HG02943 (cell line): Measurements from ENCODE around the gene CHPF2.

Experiments
- ATAC-seq: cut with Tn5 transposase; IDR thresholded peaks from one replicate; pipeline ENCODE4 v1.9.1; 2021; ENCODE audit warnings: mild to moderate bottlenecking, low read depth, moderate library complexity; ENCODE audit not compliant: unreplicated experiment

The CHPF2 gene

GRCh38 chr7:151232091-151232916, at the start of gene CHPF2:
CHPF2 (plus strand) TSS chr7:151232483; CDS start chr7:151234012, 1,529 bp downstream.
- ATAC-seq: peak; percentile 96

- no peak for ATAC-seq
Measured at GRCh38 chr7:151185762-151186639, 46.3 kb upstream of the CHPF2 start.

GRCh38 chr7:151186640-151187408, 45.5 kb upstream of the CHPF2 start, which contains the start of gene ASB10:
ASB10 (minus strand) TSS chr7:151187250; CDS start chr7:151187130, 120 bp downstream.
- no peak for ATAC-seq

GRCh38 chr7:151187409-151188251, 44.7 kb upstream of the CHPF2 start:
- ATAC-seq: no peak

GRCh38 chr7:151188252-151188542, 44.1 kb upstream of the CHPF2 start:
- ATAC-seq: no peak

- no peak for ATAC-seq
Measured at GRCh38 chr7:151189038-151189437, 43.2 kb upstream of the CHPF2 start.

- ATAC-seq: no peak
Measured at GRCh38 chr7:151191544-151191943, 40.7 kb upstream of the CHPF2 start.

GRCh38 chr7:151192002-151192539, 40.2 kb upstream of the CHPF2 start:
- no peak for ATAC-seq

GRCh38 chr7:151193203-151193978, 38.9 kb upstream of the CHPF2 start:
- ATAC-seq: no peak

GRCh38 chr7:151194188-151194587, 38.1 kb upstream of the CHPF2 start:
- no peak for ATAC-seq

- ATAC-seq: no peak
Measured at GRCh38 chr7:151195616-151196450, 36.5 kb upstream of the CHPF2 start.

- ATAC-seq: no peak
Measured at GRCh38 chr7:151197932-151198331, 34.4 kb upstream of the CHPF2 start.

- no peak for ATAC-seq
Measured at GRCh38 chr7:151198945-151199848, 33.1 kb upstream of the CHPF2 start.

GRCh38 chr7:151201344-151201743, 30.9 kb upstream of the CHPF2 start:
- ATAC-seq: no peak

GRCh38 chr7:151201751-151202150, 30.5 kb upstream of the CHPF2 start:
- no peak for ATAC-seq

GRCh38 chr7:151202836-151203235, 29.4 kb upstream of the CHPF2 start:
- ATAC-seq: no peak
